GM19455 (cell line): Measurements from ENCODE around the gene AREL1.
"Not testable (repeated sequence)": the region's sequence is repeated elsewhere in the genome, so short reads cannot be mapped to it uniquely, and the experiment has no call there.

Experiments
- ATAC-seq: cut with Tn5 transposase; IDR thresholded peaks from one replicate; pipeline ENCODE4 v1.9.1; 2021; ENCODE audit not compliant: unreplicated experiment

The AREL1 gene

GRCh38 chr14:74712499-74713394, at the start of gene AREL1, which contains the start of gene FCF1:
TSS of gene AREL1 (minus strand) at chr14:74713080. CDS start at chr14:74685615, 27,465 bp downstream.
TSS of gene FCF1 (plus strand) at chr14:74713144. CDS start at chr14:74713198, 54 bp downstream.
- peak; percentile 96 for ATAC-seq

- ATAC-seq, result not testable (repeated sequence)
These were observed 45.6 kb upstream of the AREL1 start for GRCh38 chr14:74758505-74758904.

GRCh38 chr14:74756326-74756725, 43.4 kb upstream of the AREL1 start:
- ATAC-seq, result no peak

- no peak for ATAC-seq
These were observed 42.0 kb upstream of the AREL1 start for GRCh38 chr14:74754899-74755298.

- ATAC-seq, result no peak
These were observed 41.3 kb upstream of the AREL1 start for GRCh38 chr14:74754157-74754556.

- no peak for ATAC-seq
These were observed 34.4 kb upstream of the AREL1 start for GRCh38 chr14:74747237-74747636.

- ATAC-seq, result no peak
These were observed 26.6 kb upstream of the AREL1 start for GRCh38 chr14:74739293-74740030.

- no peak for ATAC-seq
These were observed 25.0 kb upstream of the AREL1 start for GRCh38 chr14:74737753-74738325.

GRCh38 chr14:74735125-74735524, 22.2 kb upstream of the AREL1 start:
- ATAC-seq, result no peak

GRCh38 chr14:74733221-74733620, 20.3 kb upstream of the AREL1 start:
- no peak for ATAC-seq

- ATAC-seq, result no peak
These were observed 19.5 kb upstream of the AREL1 start for GRCh38 chr14:74732387-74732786.

GRCh38 chr14:74723134-74723533, 10.3 kb upstream of the AREL1 start:
- no peak for ATAC-seq

- no peak for ATAC-seq
These were observed 7.6 kb upstream of the AREL1 start for GRCh38 chr14:74720526-74720925.

GRCh38 chr14:74713395-74713735, 485 bp upstream of the AREL1 start:
- no peak for ATAC-seq

- no peak for ATAC-seq
These were observed 1.2 kb downstream of the AREL1 start for GRCh38 chr14:74711651-74712050.

- no peak for ATAC-seq
These were observed 2.4 kb downstream of the AREL1 start for GRCh38 chr14:74710480-74710879.

- ATAC-seq, result no peak
These were observed 7.0 kb downstream of the AREL1 start for GRCh38 chr14:74705613-74706500.

- ATAC-seq, result no peak
These were observed 8.2 kb downstream of the AREL1 start for GRCh38 chr14:74704656-74705055.

GRCh38 chr14:74703043-74703442, 9.8 kb downstream of the AREL1 start:
- no peak for ATAC-seq

- ATAC-seq, result no peak
These were observed 10.6 kb downstream of the AREL1 start for GRCh38 chr14:74702293-74702692.

GRCh38 chr14:74698465-74698864, 14.4 kb downstream of the AREL1 start:
- ATAC-seq, result no peak
